ENCODE results near the gene YPEL2.

YPEL2 gene

GRCh38 chr17:59369031-59369975 lies 37.8 kb downstream of the YPEL2 start:
- Histone ChIP-seq H3K4me1 (ENCODE audit: insufficient read depth, low read length) (peaks cover 74% of the 10 kb centered on the region), H3K4me3 (ENCODE audit: low read length) (no peak overlapping the region), H3K27ac (ENCODE audit: low read depth, low read length) (no peak overlapping the region), H3K9ac (ENCODE audit: low read depth, low read length) (no peak overlapping the region), H3K27me3 (ENCODE audit: insufficient read depth, low read length) (no peaks in the 10 kb centered on the region), H3K9me3 (ENCODE audit: insufficient read depth, low read depth, low read length) (no peaks in the 10 kb centered on the region), H3K36me3 (ENCODE audit: insufficient read depth, low read length) (no peaks in the 10 kb centered on the region)
- WGBS = 88% methylated on average over 9 of the region's 9 CpGs

GRCh38 chr17:59370593-59371299 lies 39.3 kb downstream of the YPEL2 start:
- no peaks in the 10 kb centered on the region for H3K9me3 ChIP-seq (ENCODE audit: insufficient read depth, low read depth, low read length)
- H3K4me3 ChIP-seq (ENCODE audit: low read length) = no peak overlapping the region
- H3K4me1 ChIP-seq (ENCODE audit: insufficient read depth, low read length) = peaks cover 64% of the 10 kb centered on the region
- WGBS = 75% methylated on average over 10 of the region's 10 CpGs
- no peaks in the 10 kb centered on the region for H3K27me3 ChIP-seq (ENCODE audit: insufficient read depth, low read length)
- no peak overlapping the region for H3K9ac ChIP-seq (ENCODE audit: low read depth, low read length)
- no peak overlapping the region for H3K27ac ChIP-seq (ENCODE audit: low read depth, low read length)
- no peaks in the 10 kb centered on the region for H3K36me3 ChIP-seq (ENCODE audit: insufficient read depth, low read length)

- H3K9me3 ChIP-seq (ENCODE audit: insufficient read depth, low read depth, low read length) = no peaks in the 10 kb centered on the region
- H3K4me1 ChIP-seq (ENCODE audit: insufficient read depth, low read length) = peaks cover 58% of the 10 kb centered on the region
- no peak overlapping the region for H3K4me3 ChIP-seq (ENCODE audit: low read length)
- H3K9ac ChIP-seq (ENCODE audit: low read depth, low read length) = no peak overlapping the region
- no peak overlapping the region for H3K27ac ChIP-seq (ENCODE audit: low read depth, low read length)
- H3K36me3 ChIP-seq (ENCODE audit: insufficient read depth, low read length) = no peaks in the 10 kb centered on the region
- no peaks in the 10 kb centered on the region for H3K27me3 ChIP-seq (ENCODE audit: insufficient read depth, low read length)
- WGBS = 94% methylated on average over 5 of the region's 5 CpGs
These were observed 40.1 kb downstream of the YPEL2 start for GRCh38 chr17:59371416-59372100.

DNA sequence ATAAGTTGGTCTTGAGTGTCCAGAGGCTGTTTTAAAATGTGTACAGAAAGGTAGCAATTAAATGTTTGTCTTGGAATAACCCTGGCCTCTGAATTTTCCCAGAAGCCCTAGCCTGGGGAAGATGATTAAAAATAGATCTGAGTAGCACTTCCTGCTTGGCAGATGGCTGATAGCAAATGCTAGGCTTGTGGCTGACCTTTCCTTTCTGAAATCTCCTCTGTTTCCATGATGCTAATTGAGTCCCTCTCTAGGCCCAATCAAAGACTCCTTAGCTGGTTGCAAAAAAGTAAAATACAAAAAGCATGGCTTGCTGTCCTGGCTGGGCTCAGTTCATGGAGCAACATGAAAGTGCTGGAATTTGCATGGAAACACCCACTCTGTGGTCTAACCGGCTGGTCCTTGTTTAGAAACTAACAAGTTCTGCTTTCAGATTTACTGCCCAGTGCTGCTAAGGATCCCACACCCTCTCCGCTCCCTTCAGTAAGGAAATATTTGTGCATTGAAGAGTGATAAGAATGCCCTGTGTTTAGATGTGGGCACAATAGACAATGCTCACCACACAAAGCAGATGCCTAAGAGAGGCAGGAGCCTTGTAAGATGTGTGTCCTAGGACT lies 40.8 kb downstream of the YPEL2 start:
- H3K4me3 ChIP-seq (ENCODE audit: low read length) = no peak overlapping the region
- H3K9me3 ChIP-seq (ENCODE audit: insufficient read depth, low read depth, low read length) = no peaks in the 10 kb centered on the region
- no peaks in the 10 kb centered on the region for H3K36me3 ChIP-seq (ENCODE audit: insufficient read depth, low read length)
- no peak overlapping the region for H3K27ac ChIP-seq (ENCODE audit: low read depth, low read length)
- no peak overlapping the region for H3K9ac ChIP-seq (ENCODE audit: low read depth, low read length)
- peaks cover 51% of the 10 kb centered on the region for H3K4me1 ChIP-seq (ENCODE audit: insufficient read depth, low read length)
- 85% methylated on average over 1 of the region's 2 CpGs for WGBS
- no peaks in the 10 kb centered on the region for H3K27me3 ChIP-seq (ENCODE audit: insufficient read depth, low read length)

- H3K27me3 ChIP-seq (ENCODE audit: insufficient read depth, low read length) = no peaks in the 10 kb centered on the region
- no peak overlapping the region for H3K9ac ChIP-seq (ENCODE audit: low read depth, low read length)
- H3K36me3 ChIP-seq (ENCODE audit: insufficient read depth, low read length) = no peaks in the 10 kb centered on the region
- no peak overlapping the region for H3K27ac ChIP-seq (ENCODE audit: low read depth, low read length)
- WGBS = 97% methylated on average over 5 of the region's 5 CpGs
- no peak overlapping the region for H3K4me3 ChIP-seq (ENCODE audit: low read length)
- peaks cover 35% of the 10 kb centered on the region for H3K4me1 ChIP-seq (ENCODE audit: insufficient read depth, low read length)
- no peaks in the 10 kb centered on the region for H3K9me3 ChIP-seq (ENCODE audit: insufficient read depth, low read depth, low read length)
These were observed 42.5 kb downstream of the YPEL2 start for GRCh38 chr17:59373882-59374495.

DNA sequence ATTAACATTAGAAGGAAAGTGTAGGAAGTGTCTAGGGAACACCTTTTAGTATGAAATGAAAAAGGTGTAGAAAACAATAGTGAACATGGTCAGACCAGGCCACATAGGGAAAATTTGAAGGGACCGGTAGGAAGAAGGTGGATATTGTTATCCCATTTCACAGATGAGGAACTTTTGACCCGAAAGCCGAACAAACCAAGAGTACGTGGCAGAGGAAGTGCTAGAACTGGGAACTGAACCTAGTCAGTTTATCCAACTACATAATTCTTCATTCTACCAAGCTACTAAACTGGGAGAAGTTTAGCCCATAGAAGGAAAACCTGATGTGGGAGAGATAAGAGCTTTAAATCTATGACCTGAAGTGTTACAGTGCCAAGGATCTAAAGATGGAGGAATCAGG lies 43.2 kb downstream of the YPEL2 start:
- Histone ChIP-seq H3K4me1 (ENCODE audit: insufficient read depth, low read length) (peaks cover 28% of the 10 kb centered on the region), H3K9me3 (ENCODE audit: insufficient read depth, low read depth, low read length) (no peaks in the 10 kb centered on the region), H3K27ac (ENCODE audit: low read depth, low read length) (no peak overlapping the region), H3K9ac (ENCODE audit: low read depth, low read length) (no peak overlapping the region), H3K36me3 (ENCODE audit: insufficient read depth, low read length) (no peaks in the 10 kb centered on the region), H3K27me3 (ENCODE audit: insufficient read depth, low read length) (no peaks in the 10 kb centered on the region), H3K4me3 (ENCODE audit: low read length) (no peak overlapping the region)
- 98% methylated on average over 4 of the region's 4 CpGs for WGBS

DNA sequence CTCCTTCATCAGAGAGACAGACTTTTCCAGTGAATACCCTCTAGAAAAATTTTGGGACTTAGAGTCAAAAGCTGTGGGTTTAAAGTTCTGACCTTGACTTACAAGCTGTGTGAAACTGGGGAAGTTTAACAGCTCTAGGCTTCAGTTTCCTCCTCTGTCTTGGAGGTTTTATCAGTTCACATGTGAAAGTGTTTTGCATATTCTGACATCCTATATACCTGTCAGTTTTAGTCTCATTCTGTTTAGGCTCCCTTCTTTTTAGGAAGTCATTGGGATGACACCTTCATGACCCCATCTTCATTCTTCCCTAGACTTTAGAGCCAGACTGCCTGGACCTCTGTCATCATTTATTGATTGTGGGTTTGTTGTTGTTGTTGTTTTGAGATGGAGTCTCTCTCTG lies 44.4 kb downstream of the YPEL2 start:
- no peaks in the 10 kb centered on the region for H3K36me3 ChIP-seq (ENCODE audit: insufficient read depth, low read length)
- H3K4me1 ChIP-seq (ENCODE audit: insufficient read depth, low read length) = peaks cover 20% of the 10 kb centered on the region
- H3K27me3 ChIP-seq (ENCODE audit: insufficient read depth, low read length) = no peaks in the 10 kb centered on the region
- H3K4me3 ChIP-seq (ENCODE audit: low read length) = no peak overlapping the region
- no peaks in the 10 kb centered on the region for H3K9me3 ChIP-seq (ENCODE audit: insufficient read depth, low read depth, low read length)
- no peak overlapping the region for H3K9ac ChIP-seq (ENCODE audit: low read depth, low read length)
- H3K27ac ChIP-seq (ENCODE audit: low read depth, low read length) = no peak overlapping the region

GRCh38 chr17:59376506-59376905 lies 45.1 kb downstream of the YPEL2 start:
- WGBS = 95% methylated on average over 3 of the region's 5 CpGs
- Histone ChIP-seq H3K9ac (ENCODE audit: low read depth, low read length) (no peak overlapping the region), H3K36me3 (ENCODE audit: insufficient read depth, low read length) (no peaks in the 10 kb centered on the region), H3K9me3 (ENCODE audit: insufficient read depth, low read depth, low read length) (no peaks in the 10 kb centered on the region), H3K4me3 (ENCODE audit: low read length) (no peak overlapping the region), H3K4me1 (ENCODE audit: insufficient read depth, low read length) (peaks cover 13% of the 10 kb centered on the region), H3K27me3 (ENCODE audit: insufficient read depth, low read length) (no peaks in the 10 kb centered on the region), H3K27ac (ENCODE audit: low read depth, low read length) (no peak overlapping the region)

GRCh38 chr17:59377410-59377809 lies 46.0 kb downstream of the YPEL2 start:
- Histone ChIP-seq H3K9ac (ENCODE audit: low read depth, low read length) (no peak overlapping the region), H3K27me3 (ENCODE audit: insufficient read depth, low read length) (no peaks in the 10 kb centered on the region), H3K4me1 (ENCODE audit: insufficient read depth, low read length) (peaks cover 4% of the 10 kb centered on the region), H3K4me3 (ENCODE audit: low read length) (no peak overlapping the region), H3K27ac (ENCODE audit: low read depth, low read length) (no peak overlapping the region), H3K36me3 (ENCODE audit: insufficient read depth, low read length) (no peaks in the 10 kb centered on the region), H3K9me3 (ENCODE audit: insufficient read depth, low read depth, low read length) (no peaks in the 10 kb centered on the region)
- WGBS = 87% methylated on average over 3 of the region's 3 CpGs

DNA sequence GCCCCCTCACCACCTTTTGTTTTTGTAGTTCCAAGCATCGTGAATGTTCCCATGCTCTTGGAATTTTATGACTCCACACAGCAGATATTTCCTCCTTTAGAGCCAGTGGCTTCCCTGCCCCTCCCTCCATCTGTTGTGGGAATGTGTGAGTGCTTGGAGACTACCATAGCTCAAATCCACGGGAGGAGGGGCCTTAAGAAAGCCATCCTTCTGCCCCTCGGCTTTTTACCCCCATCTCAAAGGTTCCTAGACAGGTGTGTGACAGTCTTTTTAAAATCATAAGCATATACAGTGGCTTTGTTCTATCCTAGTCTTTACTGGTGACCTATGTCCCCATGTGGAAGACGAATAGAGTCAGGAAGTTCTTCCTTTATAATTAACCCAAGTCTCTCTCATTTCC lies 47.2 kb downstream of the YPEL2 start:
- no peaks in the 10 kb centered on the region for H3K36me3 ChIP-seq (ENCODE audit: insufficient read depth, low read length)
- H3K9ac ChIP-seq (ENCODE audit: low read depth, low read length) = no peak overlapping the region
- H3K27me3 ChIP-seq (ENCODE audit: insufficient read depth, low read length) = no peaks in the 10 kb centered on the region
- no peaks in the 10 kb centered on the region for H3K9me3 ChIP-seq (ENCODE audit: insufficient read depth, low read depth, low read length)
- no peak overlapping the region for H3K27ac ChIP-seq (ENCODE audit: low read depth, low read length)
- WGBS = 73% methylated on average over 2 of the region's 4 CpGs
- no peak overlapping the region for H3K4me3 ChIP-seq (ENCODE audit: low read length)
- H3K4me1 ChIP-seq (ENCODE audit: insufficient read depth, low read length) = peaks cover 3% of the 10 kb centered on the region; the same call in 1 of the 2 replicates
